SHP77 treated with DMSO at 0.1 percent for 48 hours (cell line): Measurements from ENCODE around the gene TMEM240.
"Not testable (repeated sequence)": the region's sequence is repeated elsewhere in the genome, so short reads cannot be mapped to it uniquely, and the experiment has no call there.

Experiments
- DNase-seq: peaks from one replicate; lab custom pipeline; 2025; lab: John Stamatoyannopoulos, UW

Gene TMEM240

DNA sequence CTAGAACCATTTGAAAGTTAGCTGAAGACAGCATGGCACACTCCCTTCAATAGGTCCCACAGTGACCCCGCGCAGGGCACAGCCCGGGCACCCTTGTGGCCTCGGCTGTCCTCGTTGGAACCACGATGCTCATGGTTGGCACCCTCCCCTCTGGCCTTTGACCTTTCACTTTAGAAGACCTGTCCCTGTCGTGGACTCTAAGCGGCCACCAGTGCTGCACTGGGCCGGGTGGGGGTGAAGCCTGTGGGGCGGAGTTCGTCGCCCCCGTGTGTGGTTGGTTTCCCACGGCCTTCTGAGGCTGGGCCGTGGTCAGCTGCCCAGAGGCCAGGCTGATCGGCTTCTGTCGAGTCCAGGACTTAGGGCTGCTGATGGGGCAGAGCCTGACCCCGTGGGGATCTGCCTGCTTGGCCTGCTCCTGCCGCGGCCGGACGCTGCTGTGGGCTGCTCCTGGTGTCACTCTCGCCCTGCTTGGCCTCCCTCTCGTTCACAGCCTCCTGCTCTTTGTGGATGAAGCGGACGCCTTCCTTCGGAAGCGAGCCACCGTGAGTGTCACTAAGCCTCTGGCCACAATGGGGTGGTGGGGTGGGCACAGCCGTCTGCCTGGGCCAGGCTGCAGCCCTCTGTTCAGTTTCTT is 15.6 kb downstream of the TMEM240 start:
- DNase-seq: not testable (repeated sequence)

DNA sequence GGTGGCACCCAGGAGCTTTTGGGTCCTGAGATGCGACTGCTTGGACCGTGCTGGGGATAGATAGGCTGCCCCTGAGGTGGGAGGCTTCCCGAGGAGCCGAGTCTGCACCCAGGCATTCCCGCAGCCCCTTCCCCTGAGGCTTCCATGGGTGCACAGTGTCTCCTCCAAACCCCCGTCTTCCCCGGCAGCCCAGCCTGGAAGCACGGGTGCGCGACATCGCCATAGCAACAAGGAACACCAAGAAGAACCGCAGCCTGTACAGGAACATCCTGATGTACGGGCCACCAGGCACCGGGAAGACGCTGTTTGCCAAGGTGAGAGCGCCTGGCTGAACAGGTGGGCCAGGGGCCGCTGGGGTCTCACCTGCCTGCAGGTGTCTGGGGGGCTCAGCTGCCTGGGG is 16.8 kb downstream of the TMEM240 start:
- not testable (repeated sequence) for DNase-seq

DNA sequence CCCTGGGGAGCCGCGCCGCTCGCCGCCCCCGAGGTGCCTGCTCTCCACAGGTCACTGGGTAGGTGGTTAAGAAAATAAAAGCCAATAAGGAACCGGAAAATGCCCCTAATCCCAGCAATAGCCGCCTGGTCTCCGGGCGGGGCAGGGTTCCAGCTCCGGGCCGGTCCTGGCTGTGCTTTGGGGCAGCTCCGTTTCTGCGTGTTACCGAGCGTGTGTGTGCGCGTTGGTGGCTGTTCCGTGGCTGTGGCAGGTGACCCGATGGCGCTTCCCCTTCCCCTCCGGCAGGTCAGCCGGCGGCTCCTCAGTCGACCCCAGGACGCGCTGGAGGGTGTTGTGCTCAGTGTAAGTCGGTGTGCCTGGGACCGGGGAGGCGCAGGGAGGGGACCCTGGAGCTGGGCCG is 17.2 kb downstream of the TMEM240 start:
- not testable (repeated sequence) for DNase-seq

DNA sequence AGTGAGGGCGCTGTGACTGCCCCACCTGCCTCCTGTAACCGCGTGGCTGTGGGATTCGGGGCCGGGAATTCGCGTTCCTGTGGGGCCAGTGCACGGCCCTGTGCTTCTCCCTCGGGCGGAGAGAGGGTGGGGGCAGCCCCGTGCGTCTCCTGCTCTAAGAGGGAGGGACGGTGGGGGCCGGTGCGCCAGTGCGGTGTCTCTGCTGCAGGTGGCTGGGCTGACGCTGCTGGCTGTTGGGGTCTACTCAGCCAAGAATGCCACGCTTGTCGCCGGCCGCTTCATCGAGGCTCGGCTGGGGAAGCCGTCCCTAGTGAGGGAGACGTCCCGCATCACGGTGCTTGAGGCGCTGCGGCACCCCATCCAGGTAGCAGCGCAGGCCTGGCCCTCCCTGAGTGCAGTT is 17.9 kb downstream of the TMEM240 start:
- not testable (repeated sequence) for DNase-seq

DNA sequence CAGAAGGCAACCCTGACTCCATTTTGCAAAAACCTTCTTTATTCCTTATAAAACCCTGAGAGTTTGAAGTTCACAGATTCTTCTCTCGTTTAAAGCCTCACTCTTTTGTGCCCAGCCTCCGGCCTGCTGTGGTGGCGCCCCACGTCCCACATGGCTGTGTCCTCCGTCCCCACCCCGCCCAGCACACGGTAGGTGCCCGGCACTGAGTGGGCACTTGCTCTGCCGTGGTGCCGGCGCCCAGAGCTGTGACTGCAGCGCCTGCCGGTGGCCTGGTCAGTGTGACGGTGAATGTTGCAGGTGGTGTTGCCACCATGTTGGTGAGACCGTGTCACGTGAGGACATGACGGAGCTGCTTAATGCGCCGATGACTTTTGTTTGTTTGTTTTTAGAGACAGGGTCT is 19.1 kb downstream of the TMEM240 start:
- DNase-seq: no peak

DNA sequence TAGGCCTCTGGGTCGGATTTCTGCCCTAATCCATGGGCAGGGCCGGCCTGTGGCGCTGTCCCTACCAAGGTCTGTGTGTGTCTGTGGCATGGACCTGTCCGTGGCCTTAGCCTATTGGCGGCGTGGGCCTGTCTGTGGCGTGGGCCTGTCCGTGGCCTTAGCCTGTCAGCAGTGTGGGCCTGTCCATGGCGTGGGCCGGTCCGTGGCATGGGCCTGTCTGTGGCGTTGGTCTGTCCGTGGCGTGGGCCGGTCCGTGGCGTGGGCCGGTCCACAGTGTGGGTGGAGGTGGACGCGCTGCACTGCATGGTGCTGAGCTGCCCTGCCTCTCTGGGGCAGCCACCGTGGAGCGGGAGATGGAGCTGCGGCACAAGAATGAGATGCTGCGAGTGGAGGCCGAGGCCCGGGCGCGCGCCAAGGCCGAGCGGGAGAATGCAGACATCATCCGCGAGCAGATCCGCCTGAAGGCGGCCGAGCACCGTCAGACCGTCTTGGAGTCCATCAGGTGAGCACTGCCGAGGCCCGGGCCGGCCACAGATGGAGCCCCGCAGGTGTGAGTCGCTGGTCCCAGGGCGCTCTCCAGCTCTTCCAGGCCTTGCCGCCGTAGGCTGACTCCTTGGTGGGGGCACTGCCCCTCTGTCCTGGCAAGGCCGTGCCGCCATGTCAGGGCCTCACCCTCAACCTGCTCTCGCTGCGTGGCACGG is 20.5 kb downstream of the TMEM240 start:
- not testable (repeated sequence) for DNase-seq

DNA sequence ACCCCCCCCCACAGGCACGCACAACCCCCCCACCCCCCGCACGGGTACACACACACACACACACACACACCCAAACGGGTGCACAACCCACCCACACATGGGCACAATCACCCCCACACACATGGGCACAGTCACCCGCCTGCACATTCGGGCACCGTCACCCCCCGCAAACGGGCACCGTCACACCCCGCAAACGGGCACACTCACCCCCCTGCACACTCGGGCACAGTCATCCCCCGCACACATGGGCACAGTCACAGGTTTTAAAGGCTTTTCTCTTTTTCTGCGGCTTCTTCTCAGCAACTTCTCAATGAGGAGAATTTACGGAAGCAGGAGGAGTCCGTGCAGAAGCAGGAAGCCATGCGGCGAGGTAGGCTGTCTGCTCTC is 21.8 kb downstream of the TMEM240 start:
- not testable (repeated sequence) for DNase-seq

DNA sequence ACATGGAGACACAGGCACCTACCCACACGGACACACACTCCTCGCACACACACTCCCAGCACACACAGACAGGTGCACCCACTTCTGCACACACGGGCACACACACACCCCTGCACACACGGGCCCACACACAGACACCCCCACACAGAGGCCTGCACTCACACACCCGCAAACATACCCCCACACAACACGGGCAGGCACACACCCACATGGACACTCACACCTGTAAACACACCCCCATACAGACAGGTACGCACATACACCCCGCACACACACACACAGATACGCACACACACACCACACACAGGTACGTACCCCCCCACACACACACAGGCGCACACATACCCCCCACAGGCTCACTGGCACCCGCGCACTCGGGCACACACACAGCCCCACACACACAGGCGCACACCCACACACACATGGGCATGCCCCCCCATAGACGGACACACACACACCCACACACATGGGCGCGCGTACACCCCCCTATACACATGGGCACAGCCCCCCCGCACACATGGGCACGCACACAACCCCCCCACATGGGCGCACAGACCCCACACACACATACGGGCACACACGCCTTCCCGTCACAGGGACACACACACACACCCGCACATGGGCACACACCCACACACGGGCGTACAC is 22.3 kb downstream of the TMEM240 start:
- DNase-seq: no peak

DNA sequence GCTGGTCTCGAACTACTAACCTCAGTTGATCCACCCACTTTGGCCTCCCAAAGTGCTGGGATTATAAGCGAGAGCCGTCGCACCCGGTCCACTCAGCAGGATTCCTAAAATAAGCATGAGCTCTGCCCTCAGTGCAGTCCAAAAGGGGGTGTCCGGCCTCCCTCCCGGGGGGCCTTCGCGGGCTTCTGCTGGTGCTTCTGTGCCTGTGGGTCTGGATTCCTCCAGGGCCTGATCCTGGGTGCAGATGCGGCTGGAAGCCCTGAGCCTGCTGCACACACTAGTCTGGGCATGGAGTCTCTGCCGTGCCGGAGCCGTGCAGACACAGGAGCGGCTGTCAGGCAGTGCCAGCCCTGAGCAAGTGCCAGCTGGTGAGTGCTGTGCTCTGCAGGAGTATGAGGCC is 23.5 kb downstream of the TMEM240 start:
- DNase-seq: not testable (repeated sequence)

DNA sequence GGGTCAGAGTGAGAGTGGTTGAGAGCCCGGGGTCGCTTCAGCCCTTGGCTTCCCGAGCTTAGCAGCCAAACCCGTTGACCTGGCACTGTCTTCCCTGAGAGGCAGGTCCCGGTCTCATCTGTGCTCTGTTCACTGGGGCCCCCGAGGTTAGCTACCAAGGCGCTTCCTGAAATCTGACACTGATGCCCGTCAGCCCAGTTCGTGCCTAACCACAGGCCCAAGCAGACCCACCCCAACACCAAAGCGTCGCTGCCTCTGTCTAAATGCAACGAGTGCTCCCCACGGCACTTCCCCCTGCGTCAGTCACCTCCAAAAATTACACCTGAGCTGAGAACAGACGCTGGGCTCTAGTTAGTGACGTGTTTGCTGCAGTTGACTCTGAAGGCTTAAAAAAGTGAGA is 26.0 kb downstream of the TMEM240 start:
- DNase-seq: not testable (repeated sequence)

DNA sequence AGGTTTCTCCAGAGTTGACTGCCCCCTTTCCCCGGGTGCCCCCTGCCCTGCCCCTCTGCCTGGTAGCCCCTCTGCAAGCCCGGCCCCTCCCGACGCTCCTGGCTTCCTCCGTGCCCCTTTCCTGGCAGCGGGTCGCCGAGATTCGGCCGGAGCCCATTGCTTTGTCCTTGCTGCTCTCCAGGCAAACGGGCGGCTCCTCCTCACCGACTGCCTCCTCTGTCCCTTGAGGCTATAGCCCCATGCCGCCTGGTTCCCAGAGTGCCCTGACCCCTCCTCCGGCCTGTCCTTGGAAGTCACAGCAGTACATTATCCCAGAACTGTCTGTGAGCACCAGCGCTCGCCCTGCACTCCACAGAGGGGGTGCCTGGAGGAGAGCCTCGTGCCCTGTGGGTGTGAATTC is 26.7 kb downstream of the TMEM240 start:
- DNase-seq: not testable (repeated sequence)

DNA sequence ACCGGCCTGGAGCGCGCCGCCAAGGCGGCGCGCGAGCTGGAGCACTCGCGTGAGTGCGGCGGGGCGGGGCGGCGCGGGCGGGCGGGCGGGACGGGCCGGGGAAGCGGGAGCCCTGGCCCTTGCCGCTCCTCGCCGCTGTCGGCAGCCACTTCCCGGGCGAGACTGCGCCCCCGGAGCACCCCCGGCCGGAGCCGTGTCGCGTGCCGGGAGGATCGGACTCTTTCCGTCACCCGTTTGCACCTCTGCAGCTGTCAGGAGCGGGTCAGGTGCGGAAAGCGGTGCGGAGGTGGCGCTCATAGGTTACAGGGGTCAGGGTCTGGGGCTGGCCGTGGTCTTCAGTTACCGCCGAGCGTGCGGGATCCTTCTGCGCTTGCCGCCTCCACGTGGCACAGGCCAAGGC is 28.0 kb downstream of the TMEM240 start:
- DNase-seq: not testable (repeated sequence)

DNA sequence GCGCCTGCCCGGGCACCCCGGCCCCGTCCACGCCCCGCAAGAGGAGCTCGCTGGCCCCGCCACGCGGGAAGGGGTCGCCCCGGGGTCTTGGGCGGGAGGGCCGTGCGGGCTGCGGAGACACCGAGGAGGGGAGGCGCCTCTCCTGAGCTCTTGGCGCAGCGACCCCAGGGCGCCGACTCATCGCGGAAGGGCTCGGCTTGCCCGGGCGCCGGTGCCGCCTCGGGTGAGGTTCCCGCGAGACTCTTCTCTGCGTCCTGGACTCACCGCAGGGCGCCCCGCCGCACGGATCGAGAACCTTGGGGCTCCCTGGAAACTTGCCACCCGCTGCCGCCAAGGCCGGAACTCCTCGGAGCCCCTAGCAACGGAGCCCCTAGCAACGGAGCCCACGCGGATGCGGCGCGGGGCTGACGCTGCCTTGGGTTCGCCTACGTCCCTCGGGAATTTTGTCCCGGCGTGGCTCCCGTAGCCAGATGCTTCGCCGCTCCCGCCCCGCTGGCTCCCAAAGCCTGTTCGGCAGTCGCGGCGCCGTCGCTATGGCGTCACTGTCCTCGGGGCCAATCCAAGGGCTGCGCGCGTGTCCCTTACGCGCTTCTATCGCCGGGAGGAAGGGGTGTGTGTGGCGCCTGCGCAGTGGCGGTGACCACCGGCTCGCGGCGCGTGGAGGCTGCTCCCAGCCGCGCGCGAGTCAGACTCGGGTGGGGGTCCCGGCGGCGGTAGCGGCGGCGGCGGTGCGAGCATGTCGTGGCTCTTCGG is 28.7 kb downstream of the TMEM240 start, which contains the start of gene ATAD3A:
TSS of gene ATAD3A (plus strand) at position 630 of the 753 bp plus-strand sequence. CDS start at position 737, 107 bp downstream.
- peak; percentile 91 for DNase-seq

DNA sequence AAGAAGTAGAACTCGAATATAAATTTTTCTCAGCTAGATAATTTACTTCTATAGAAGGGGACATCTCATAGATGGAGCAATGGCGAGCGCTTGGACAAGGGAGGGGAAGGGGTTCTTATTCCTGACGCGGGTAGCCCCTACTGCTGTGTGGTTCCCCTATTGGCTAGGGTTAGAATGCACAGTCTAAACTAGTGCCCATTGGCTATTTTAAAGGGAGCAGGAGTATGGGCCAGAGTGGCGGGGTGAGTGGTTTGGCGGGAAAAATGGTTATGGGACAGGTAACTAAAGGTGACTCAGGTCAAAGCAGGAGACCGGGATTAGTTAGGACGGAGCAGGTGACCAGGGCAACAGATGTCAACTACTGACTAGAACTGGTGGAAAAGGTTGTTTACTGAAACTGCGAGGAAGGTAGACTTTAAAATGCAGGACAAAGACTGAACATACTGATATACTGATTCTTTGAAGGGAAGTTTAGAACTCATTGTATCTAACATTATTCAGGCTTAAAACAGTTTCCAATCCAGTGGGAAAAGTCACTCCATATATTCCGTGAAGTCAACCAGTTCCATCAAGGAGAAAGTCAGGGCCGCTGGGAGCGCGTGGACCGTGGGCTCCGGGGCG is 29.4 kb downstream of the TMEM240 start:
- peak; percentile 50 for DNase-seq

DNA sequence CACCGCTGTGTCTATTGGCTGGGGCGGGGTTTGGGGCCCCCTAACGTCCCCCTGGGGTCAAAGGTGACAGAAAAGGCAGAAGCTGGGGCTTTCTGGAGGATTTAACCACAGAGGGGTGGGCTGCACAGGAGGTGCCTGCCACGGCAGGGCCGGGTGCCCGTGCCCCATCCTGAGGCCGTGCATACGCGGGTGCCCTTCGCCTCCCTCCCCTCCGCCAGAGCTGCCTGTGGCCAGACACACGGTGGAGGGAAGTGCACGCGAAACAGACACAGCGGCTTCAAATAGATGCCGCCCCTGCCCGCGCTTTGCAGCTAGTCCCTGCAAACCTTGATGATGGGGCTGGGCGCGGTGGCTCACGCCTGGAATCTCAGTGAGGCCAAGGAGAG is 31.0 kb downstream of the TMEM240 start:
- not testable (repeated sequence) for DNase-seq

DNA sequence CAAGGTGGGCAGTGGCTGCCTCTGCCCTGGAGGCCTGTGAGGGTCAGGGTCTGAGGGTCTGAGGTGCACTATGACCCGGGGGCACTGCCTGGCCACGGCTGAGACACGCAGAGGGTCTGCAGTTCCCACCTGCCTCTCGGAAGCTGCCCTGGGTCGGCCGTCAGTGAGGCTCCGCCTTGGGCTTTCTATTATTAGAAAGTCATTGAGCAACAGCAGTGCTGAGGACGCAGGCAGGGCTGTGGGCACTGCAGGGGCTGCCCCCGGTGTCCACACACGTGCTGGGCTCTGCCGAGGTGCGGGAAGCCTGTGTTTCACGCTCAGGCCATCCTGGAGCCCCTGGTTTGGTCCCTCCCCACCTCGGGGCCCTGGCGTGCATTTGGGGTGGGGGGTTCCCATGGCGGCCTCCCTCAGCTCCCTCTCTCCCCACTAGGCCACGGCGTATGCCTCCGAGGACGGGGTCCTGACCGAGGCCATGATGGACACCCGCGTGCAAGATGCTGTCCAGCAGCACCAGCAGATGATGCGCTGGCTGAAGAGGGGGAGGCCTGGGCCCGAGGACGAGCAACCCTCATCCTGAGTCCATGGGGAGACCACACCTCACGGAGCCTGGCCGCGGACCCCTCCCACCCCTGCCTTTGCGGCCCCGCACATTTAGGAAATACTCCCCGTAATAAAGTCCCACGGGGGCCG is 31.5 kb downstream of the TMEM240 start:
- not testable (repeated sequence) for DNase-seq

DNA sequence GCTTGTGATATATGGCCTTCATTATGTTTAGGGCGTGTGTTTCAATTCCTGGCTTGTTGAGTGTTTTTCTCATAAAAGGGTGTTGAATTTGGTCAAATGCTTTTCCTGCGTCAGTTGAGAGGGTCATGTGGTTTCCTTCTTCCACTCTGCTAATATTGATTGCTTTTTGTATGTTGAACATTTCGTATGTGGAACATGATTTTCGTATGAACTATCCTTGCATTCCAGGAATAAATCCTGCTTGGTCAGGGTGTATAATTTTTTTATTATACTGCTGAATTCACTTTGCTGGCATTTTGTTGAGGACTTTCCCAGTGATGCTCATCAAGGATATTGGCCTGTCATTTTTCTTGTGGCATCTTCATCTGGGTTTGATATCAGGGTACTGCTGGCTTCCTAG is 33.1 kb downstream of the TMEM240 start:
- DNase-seq: no peak

DNA sequence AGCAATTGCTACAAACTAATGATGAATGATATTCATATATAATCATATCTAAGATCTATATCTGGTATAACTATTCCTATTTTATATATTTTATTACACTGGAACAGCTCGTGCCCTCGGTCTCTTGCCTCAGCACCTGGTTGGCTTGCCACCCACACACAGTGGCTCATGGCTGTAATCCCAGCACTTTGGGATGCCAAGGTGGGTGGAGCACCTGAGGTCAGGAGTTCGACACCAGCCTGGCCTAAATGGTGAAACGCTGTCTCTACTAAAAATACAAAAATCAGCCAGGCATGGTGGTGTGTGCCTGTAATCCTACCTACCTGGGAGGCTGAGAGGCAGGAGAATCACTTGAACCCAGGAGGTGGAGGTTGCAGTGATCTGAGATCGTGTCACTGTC is 34.6 kb downstream of the TMEM240 start:
- peak; percentile 46 for DNase-seq

DNA sequence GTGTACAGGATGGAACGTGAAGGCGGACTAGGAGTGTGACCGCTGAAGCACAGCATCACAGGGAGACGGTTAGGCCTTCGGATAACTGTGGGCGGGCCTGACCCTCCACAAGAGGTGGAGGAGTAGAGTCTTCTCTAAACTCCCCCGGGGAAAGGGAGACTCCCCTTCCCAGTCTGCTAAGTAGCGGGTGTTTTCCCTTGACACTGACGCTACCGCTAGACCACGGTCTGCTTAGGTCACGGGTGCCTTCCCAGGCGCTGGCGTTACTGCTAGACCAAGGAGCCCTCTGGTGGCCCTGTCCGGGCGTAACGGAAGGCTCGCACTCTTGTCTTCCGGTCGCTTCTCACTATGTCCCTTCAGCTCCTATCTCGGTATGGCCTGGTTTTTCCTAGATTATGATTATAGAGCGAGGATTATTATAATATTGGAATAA is 35.0 kb downstream of the TMEM240 start:
- DNase-seq: peak; percentile 46

DNA sequence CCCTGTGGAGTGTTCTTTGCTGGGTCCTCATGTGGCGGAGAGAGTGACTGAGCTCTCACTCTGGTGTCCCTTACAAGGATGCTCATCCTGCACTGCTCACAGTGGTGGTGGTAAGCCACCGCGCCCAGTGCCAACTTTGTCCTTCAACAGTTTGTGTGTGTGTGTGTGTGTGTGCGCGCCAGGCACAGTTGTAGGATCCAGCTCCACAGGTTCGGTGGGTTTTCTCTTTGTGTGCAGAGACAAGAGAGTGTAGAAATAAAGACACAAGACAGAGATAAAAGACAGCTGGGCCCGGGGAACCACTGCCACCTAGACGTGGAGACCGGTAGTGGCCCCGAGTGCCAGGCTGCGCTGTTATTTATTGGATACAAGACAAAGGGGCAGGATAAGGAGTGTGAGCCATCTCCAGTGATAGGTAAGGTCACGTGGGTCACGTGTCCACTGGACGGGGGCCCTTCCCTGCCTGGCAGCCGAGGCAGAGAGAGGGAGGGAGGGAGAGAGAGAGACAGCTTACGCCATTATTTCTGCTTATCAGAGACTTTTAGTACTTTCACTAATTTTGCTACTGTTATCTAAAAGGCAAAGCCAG is 35.6 kb downstream of the TMEM240 start:
- DNase-seq: peak; percentile 65

DNA sequence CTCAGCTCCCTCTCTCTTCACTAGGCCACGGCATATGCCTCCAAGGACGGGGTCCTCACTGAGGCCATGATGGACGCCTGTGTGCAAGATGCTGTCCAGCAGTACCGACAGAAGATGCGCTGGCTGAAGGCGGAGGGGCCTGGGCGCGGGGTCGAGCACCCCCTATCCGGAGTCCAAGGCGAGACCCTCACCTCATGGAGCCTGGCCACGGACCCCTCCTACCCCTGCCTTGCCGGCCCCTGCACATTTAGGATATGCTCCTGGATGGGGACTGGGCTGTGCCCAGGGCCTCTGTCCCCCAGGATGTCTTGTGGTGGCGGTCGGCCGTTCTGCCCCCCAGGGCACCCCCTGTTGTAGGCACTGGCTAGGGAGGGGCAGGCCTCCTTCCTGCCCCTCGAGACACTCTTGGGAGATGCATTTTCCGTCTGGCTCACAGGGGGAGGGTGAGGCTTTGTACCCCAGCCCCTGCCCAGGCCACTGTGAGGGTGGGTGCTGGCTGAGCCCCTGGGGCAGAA is 44.9 kb downstream of the TMEM240 start:
- not testable (repeated sequence) for DNase-seq
